Activated CD4-positive, alpha-beta T cell treated with anti-CD3 and anti-CD28 coated beads, Interleukin-2, amount 10 ng/mL, durations not matched to agents 24 days and 14 days (primary cell): Measurements from ENCODE around the gene TNP2. TPM values are rescaled to one million over a fixed set of nuclear protein-coding genes. Genes with fewer than 3 reads are reported as not detected.

Experiments
- DNase-seq: peaks from one replicate; pipeline ENCODE4 v3.0.0; 2022
- H3K27ac Mint-ChIP-seq: one replicate; pipeline ENCODE4 v1.8.0; 2022; ENCODE audit warnings: mild to moderate bottlenecking, mixed read lengths
- H3K27me3 Mint-ChIP-seq: one replicate; pipeline ENCODE4 v1.8.0; 2022; ENCODE audit warnings: mixed read lengths
- H3K36me3 Mint-ChIP-seq: one replicate; pipeline ENCODE4 v1.8.0; 2022; ENCODE audit warnings: low read depth, mild to moderate bottlenecking, mixed read lengths
- H3K4me1 Mint-ChIP-seq: one replicate; pipeline ENCODE4 v1.8.0; 2021; ENCODE audit warnings: mixed read lengths
- H3K4me3 Mint-ChIP-seq: one replicate; pipeline ENCODE4 v1.8.0; 2022; ENCODE audit warnings: mild to moderate bottlenecking, moderate library complexity, mixed read lengths
- H3K9me3 Mint-ChIP-seq: one replicate; pipeline ENCODE4 v1.8.0; 2021; ENCODE audit warnings: mixed read lengths
- intact Hi-C: fragments of 100-400 bp; cut with micrococcal nuclease; formaldehyde crosslinking; loops from one replicate; pipeline ENCODE4 v1.15.1; 2023
- total RNA-seq: library from RNA; stranded (reverse); gene quantifications from 2 replicates; pipeline ENCODE4 v1.2.3, GENCODE V29; 2022

Gene TNP2
- total RNA-seq: not detected in 2 replicates

DNA sequence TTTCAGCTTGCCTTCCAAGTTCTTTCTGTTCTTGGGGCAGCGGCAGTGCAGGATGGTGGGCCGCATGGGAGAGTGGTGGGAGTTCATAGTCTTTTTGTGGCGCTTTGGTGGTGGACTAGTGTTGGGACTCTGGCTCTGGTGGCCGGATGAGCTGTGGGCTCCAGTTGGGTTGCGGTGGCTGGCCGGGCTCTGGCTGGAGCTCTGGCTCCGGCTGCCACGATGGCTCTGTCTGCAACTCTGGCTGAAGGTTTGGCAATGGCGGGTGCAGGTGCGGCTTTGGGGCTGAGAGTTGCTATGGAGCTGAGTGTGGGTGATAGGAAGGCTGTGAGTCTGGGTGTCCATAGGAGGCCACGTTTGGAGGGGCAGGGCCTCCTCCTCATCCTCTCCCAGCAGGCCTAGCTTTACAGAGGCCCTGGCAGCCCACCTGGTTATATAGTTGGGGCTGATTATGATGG lies at the start of gene TNP2:
TSS of gene TNP2 (minus strand) at position 405 of the 455 bp plus-strand sequence. CDS start at position 342, 63 bp downstream.
- H3K4me1 Mint-ChIP-seq: peaks cover 11% of the 10 kb centered on the region
- no peaks in the 10 kb centered on the region for H3K36me3 Mint-ChIP-seq
- intact Hi-C loops: no loop called here
- H3K4me3 Mint-ChIP-seq: no peak within 1 kb of the TSS
- no peak for DNase-seq
- H3K27ac Mint-ChIP-seq: no peak within 1 kb of the TSS
- H3K27me3 Mint-ChIP-seq: peaks cover 6% of the 10 kb centered on the region
- peaks cover 5% of the 10 kb centered on the region for H3K9me3 Mint-ChIP-seq

DNA sequence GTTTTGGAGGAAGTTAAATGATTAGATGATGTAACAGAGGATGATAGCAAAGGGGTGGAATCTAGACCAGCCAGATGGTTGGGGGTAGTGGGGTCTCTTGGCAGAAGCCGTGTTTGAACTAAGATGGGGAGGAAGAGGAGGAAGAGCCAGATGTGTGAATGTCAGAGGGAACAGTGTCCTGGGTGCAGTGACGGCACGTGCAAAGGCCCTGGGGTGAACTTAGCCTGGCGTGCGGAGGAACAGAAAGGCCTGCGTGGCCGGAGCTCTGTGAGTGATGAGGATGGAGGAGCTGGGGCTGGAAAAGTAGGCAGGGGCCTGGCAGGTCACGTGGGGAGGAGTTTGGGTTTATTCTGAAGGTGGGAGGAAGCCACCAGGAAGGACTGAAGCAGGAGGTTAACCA lies 49.7 kb upstream of the TNP2 start:
- no peak for DNase-seq
- intact Hi-C loops: no loop called here
- Mint-ChIP-seq H3K27me3 (no peaks in the 10 kb centered on the region), H3K36me3 (no peaks in the 10 kb centered on the region), H3K4me1 (peaks cover 31% of the 10 kb centered on the region), H3K4me3 (no peak overlapping the region), H3K27ac (no peak overlapping the region), H3K9me3 (no peaks in the 10 kb centered on the region)

DNA sequence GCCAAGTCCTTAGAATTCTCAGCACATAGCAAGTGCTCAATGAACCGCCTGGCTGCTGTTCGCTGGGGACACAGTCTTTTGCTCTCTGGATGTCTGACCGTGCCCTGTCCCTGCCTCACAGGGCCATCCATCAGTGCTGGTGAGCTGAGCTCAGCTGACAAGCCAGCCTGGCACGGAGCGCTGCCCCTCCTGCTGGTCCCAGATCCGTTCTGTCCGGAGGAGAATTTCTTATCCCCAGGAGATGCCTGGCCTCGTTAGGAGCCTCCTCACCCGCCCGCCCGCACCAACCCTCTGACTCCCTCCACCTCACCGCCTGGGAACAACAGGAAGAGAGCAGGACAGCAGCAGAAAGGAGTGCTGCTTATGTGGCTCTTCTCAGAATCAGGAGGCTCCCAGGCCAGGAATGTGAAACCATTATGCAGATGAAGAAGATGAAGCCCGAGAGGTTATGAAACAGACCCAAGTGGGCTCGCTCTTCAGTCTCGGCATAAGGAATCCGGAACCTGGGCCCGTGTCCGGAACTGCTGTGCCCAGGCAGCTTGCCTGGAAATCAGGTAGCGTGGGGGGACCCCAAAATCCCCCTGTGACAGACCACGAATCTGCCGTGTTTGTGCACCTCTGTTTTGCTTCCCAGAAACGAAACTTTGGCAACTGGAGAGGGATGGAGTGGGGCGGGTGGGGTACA lies 47.3 kb upstream of the TNP2 start:
- H3K27me3 Mint-ChIP-seq: no peaks in the 10 kb centered on the region
- H3K4me1 Mint-ChIP-seq: peaks cover 46% of the 10 kb centered on the region
- H3K36me3 Mint-ChIP-seq: no peaks in the 10 kb centered on the region
- intact Hi-C loops: no loop called here
- H3K4me3 Mint-ChIP-seq: no peak overlapping the region
- peak overlapping the region; percentile 67 for H3K27ac Mint-ChIP-seq
- no peak for DNase-seq
- no peaks in the 10 kb centered on the region for H3K9me3 Mint-ChIP-seq

DNA sequence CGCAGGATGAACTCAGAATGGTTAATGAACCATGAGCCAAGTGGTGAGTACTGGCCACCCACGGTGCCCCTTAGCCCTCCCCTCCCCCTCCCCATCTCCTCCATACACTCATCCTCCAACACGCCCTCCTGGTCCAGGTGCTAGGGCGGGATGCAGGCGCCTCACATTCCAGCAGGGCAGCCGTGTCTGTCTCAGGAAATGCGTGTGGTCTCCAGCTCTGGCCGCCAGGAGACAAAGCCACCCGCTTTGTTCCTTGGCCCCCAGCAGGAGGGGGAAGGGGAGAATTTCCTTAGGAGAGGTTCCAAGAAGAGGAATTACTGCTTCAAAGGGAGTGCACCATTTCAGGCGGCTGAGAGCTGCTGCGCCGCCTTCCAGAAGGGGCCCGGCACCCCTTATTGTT lies 46.4 kb upstream of the TNP2 start:
- DNase-seq: no peak
- Mint-ChIP-seq H3K36me3 (no peaks in the 10 kb centered on the region), H3K27ac (no peak overlapping the region), H3K4me3 (no peak overlapping the region), H3K9me3 (no peaks in the 10 kb centered on the region), H3K4me1 (peaks cover 54% of the 10 kb centered on the region), H3K27me3 (no peaks in the 10 kb centered on the region)
- intact Hi-C loops: no loop called here

DNA sequence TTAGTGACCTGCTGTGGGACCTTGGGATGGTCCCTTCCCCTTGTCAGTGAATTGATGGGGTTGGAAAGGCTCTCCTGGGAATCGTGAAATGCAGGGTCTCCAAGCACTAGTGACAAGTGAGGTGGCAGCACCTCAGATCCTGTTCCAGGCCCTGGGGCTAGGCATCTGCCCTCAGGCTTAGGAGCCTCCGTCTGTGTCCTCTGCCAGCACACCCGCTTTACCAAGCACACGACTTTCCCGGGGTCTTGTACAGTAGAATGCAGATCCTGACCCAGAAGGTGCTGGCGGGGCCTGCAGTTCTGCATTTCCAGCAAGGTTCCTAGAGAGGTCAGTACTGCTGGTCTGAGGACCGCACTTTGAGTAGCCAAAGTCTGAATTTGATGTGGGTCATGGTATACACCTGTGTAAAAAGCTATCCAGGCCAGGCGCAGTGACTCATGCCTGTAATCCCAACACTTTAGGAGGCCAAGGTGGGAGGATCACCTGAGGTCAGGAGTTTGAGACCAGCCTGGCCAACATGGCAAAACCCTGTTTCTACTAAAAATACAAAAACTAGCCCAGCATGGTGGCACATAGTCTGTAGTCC lies 45.3 kb upstream of the TNP2 start:
- H3K36me3 Mint-ChIP-seq: no peaks in the 10 kb centered on the region
- no peaks in the 10 kb centered on the region for H3K27me3 Mint-ChIP-seq
- no peaks in the 10 kb centered on the region for H3K9me3 Mint-ChIP-seq
- H3K4me1 Mint-ChIP-seq: peaks cover 61% of the 10 kb centered on the region
- H3K27ac Mint-ChIP-seq: no peak overlapping the region
- H3K4me3 Mint-ChIP-seq: no peak overlapping the region
- DNase-seq: no peak
- intact Hi-C loops: no loop called here

DNA sequence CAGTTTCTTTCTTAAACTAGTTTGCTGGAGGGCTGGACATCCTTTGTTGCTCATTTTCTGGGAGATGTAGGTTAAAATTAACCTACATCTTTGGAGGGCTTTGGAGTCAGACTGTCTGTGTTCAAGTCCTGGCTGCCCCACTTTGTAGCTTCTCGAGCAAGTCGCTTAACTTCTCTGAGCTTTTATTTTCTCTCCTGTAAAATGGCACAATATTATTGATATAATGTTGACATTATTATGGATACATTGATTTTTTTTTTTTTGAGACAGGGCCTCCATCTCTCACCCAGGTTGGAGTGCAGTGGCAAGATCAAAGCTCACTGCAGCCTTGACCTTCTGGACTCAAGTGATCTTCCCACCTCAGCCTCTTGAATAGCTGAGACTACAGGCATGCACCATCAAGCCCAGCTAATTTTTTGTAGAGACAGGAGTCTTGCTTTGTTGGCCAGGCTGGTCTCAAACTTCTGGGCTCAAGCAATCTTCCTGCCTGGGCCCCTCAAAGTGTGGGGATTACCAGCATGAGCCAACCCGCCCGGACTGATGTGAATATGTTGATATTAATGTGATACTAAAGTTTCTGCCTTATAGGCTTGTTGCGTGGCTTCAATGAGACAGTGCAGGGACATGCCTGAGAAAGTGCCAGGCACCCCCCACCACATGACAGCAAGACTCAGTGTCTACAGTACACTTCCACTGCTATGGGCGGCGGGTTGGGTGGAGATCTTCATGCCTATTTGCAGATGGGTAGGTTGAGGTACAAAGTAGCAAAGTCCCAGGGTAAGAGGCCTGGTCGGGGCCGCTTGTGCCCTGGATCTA lies 44.6 kb upstream of the TNP2 start:
- no peak for DNase-seq
- Mint-ChIP-seq H3K27ac (peak overlapping the region; percentile 42), H3K4me1 (peaks cover 59% of the 10 kb centered on the region), H3K27me3 (no peaks in the 10 kb centered on the region), H3K4me3 (no peak overlapping the region), H3K36me3 (no peaks in the 10 kb centered on the region), H3K9me3 (no peaks in the 10 kb centered on the region)
- intact Hi-C loops: no loop called here

DNA sequence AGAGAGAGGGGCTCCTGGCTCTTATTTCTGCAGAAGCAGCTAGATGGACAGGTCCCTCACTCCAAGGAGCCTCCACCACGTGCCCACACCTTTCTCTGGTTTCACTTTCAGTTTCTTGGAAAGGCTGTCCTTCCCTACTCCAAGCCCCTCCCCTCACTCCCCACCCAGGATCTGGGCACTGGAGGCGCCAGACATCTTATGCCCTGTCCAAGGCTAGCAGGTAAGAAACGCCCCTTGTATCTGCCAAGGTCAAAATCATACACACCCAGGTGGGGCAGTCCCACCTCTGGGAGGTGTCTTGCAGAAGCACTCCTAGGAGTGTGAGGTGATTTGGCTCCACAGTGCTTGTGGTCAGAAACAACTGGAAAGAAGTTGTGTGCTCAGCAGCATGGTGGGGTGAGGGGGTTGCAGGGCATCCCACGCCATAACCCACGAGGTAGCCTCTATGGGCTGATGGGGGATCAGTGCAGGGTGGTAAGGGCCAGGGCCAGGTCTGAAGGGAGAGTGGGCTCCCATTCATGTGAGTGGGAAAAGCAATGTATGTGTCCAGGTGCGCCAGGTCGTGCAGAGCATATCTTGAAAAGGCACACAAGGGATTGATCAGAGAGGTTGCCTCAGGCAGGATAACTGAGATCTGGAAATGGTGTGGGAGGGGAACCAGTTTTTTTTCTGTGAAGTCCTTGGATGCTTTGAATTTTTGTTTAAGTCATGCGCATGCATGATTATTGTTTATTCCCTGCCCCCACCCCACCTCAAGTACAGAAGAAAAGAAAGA lies 43.8 kb upstream of the TNP2 start:
- Mint-ChIP-seq H3K36me3 (no peaks in the 10 kb centered on the region), H3K9me3 (no peaks in the 10 kb centered on the region), H3K4me1 (peaks cover 64% of the 10 kb centered on the region), H3K4me3 (peak overlapping the region; percentile 36), H3K27me3 (no peaks in the 10 kb centered on the region), H3K27ac (peak overlapping the region; percentile 52)
- DNase-seq: peak; percentile 86
- intact Hi-C loops: no loop called here

DNA sequence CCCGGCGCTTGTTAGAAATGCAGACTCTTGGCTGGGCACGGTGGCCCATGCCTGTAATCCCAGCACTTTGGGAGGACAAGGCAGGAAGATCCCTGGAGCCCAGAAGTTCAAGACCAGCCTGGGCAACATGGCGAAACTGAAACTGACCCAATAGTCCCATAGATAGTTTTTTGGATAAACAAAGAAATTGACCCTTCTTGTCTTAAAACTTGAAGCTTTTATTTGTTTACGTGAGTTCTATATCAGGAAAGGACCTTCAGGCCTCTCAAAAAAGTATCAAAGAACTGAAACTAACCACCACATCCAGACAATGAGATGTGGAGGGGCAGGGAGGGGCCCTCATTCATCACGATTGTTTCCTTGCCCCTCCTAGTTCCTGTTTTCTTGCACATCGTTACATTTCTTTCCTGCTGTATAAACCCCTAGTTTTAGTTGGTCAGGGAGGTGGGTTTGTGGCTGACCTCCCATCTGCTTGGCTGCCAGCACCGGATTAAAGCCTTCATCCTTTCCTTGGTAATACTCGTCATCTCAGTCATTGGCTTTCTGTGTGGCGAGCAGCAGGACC lies 42.0 kb upstream of the TNP2 start:
- intact Hi-C loops: loop anchor here (1.0 to 2.0 kb wide), 3 partner anchors 17 to 46 kb away; no protein-coding TSS in a partner anchor
- Mint-ChIP-seq H3K27me3 (no peaks in the 10 kb centered on the region), H3K9me3 (no peaks in the 10 kb centered on the region), H3K36me3 (no peaks in the 10 kb centered on the region), H3K4me3 (peak overlapping the region; percentile 58), H3K27ac (peak overlapping the region; percentile 85), H3K4me1 (peaks cover 57% of the 10 kb centered on the region)
- peak; percentile 91 for DNase-seq

DNA sequence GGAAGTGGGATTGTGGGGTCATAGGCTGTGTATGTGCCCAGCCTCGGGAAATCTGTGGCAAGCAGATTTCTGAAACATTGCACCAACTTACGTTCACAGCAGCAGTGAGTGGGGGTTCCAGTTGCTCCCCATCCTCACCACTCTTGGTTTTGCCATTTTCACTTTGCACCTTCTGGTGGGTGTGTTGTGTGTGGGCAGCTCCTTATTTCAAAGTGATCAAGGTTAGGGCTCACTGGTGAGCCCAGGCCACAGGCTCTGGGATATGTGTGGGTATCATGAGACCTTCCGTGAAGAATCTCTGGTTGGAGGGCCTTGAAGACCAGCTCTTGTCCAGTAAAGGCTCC lies 41.5 kb upstream of the TNP2 start:
- Mint-ChIP-seq H3K36me3 (no peaks in the 10 kb centered on the region), H3K27me3 (no peaks in the 10 kb centered on the region), H3K4me3 (peak overlapping the region; percentile 58), H3K4me1 (peaks cover 55% of the 10 kb centered on the region), H3K27ac (peak overlapping the region; percentile 85), H3K9me3 (no peaks in the 10 kb centered on the region)
- DNase-seq: no peak
- intact Hi-C loops: loop anchor here (1.0 to 2.0 kb wide), 2 partner anchors 18 to 46 kb away; no protein-coding TSS in a partner anchor

DNA sequence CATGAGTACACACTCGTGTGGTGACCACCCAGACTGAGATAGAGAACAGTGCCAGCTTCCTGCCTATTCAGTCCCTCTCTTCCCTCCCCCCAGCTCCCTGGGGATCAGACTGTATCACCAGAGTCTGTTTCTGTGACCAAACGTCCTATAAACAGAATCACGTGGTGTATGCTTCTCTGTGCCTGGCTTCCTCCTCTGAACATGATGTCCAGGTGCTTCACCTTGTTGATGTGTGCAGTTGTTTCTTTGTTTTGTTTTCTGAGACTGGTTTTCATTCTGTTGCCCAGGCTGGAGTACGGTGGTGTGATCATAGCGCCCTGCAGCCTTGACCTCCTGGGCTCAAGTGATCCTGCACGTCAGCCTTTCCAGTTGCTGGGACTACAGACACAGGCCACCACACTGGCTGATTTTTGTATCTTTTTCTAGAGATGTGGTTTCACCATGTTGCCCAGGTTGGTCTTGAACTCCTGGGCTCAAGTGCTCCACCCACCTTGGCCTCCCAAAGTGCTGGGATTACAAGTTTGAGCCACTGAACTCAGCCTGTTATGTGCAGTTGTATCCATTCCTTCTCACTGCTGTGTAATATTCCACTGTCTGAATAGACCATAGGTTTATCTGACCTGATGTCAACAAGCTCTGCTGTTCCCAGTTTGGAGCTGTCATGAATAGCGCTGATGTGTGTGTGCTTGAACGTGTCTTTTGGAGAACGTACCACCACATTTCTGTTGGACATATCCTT lies 40.9 kb upstream of the TNP2 start:
- H3K9me3 Mint-ChIP-seq: no peaks in the 10 kb centered on the region
- no peaks in the 10 kb centered on the region for H3K36me3 Mint-ChIP-seq
- peak overlapping the region; percentile 21 for H3K4me3 Mint-ChIP-seq
- no peaks in the 10 kb centered on the region for H3K27me3 Mint-ChIP-seq
- peak overlapping the region; percentile 51 for H3K27ac Mint-ChIP-seq
- DNase-seq: no peak
- peaks cover 55% of the 10 kb centered on the region for H3K4me1 Mint-ChIP-seq
- intact Hi-C loops: loop anchor here (1.0 to 2.0 kb wide), 2 partner anchors 18 to 45 kb away; no protein-coding TSS in a partner anchor

DNA sequence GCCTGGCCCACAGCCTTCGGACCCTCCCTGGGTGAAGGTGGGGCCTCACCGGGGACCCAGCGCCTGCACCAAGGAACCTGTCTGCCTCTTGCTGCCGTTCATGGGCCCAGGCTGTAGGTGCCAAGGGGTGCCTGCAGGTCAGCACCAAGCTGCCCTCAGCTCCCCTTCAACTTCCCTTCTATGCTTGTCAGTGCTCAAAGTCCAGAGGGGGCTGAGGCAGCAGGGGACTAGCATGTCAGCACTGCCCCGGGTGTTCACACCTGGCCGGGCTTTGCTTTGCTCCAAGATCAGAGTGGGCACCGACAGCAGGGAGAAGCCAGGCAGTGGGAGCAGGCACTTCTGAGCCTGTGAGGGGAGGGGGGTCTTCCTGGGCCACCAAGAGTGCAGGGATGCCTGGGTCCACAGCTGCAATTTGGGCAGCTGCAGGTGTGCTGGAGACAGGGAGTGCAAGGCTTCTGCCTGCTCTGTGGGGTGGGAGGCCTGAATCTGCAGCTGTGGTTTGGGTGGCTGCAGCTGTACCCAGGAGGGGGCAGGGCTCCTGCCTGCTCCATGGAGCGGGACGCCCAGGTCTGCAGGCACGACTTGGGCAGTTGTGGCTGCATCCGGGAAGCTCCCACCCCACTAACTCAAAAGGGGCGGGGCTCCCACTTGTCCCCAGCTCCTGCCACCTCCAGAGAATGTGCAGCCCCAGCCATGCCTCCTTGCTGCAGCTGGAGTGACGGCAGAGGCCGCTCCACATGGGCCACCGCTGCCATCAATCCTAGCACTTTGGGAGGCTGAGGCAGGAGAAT lies 39.6 kb upstream of the TNP2 start:
- Mint-ChIP-seq H3K36me3 (no peaks in the 10 kb centered on the region), H3K4me3 (no peak overlapping the region), H3K27ac (no peak overlapping the region), H3K9me3 (no peaks in the 10 kb centered on the region), H3K4me1 (peaks cover 44% of the 10 kb centered on the region), H3K27me3 (no peaks in the 10 kb centered on the region)
- DNase-seq: no peak
- intact Hi-C loops: no loop called here
